Measurements from ENCODE around the gene DPYSL5.

DNA sequence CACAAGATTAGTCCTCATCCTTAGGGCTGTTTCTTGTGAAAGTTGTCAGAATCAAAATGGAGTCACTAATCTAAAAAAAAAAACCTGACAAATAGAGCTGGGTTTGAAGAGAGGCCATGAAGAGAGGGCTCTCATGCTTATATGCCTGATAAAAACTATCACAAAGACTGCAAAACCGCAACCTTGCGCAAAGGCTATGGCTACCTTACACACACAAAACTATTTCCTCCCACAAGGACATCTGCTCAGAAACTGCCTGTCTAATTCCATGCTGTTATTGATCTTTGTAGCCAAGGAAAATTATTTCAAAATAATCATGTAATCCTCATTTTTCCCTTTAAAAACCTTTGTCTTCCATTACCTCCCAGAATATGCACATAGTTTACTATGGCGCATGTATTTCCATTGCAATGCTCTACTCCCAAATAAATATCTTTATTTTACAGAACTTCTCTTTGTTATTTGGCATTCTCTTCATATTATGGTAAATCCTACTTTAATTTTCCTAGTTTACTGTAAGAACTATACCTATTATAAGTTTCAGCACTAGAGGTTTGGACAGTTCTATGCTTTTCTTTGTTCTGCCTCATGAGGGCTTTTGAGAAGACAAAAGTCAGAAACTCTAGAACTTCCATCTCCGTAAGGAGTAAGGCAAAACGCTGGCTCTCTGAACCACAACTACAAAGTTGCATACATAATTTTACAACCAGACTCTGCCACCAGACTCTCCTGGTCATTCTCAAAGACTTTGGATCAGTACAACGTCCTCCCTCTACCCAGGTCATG lies 9.6 kb upstream of the DPYSL5 start:
- TF ChIP-seq, protein P1, sequence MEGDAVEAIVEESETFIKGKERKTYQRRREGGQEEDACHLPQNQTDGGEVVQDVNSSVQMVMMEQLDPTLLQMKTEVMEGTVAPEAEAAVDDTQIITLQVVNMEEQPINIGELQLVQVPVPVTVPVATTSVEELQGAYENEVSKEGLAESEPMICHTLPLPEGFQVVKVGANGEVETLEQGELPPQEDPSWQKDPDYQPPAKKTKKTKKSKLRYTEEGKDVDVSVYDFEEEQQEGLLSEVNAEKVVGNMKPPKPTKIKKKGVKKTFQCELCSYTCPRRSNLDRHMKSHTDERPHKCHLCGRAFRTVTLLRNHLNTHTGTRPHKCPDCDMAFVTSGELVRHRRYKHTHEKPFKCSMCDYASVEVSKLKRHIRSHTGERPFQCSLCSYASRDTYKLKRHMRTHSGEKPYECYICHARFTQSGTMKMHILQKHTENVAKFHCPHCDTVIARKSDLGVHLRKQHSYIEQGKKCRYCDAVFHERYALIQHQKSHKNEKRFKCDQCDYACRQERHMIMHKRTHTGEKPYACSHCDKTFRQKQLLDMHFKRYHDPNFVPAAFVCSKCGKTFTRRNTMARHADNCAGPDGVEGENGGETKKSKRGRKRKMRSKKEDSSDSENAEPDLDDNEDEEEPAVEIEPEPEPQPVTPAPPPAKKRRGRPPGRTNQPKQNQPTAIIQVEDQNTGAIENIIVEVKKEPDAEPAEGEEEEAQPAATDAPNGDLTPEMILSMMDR (IDR thresholded peaks at IDR 0.05 in 2 of 3, conservative IDR thresholded peaks at IDR 0.05 in 1 of 3; ENCODE audit: control insufficient read depth in 2 of 3, extremely low read depth in 1 of 3, insufficient read depth in 1 of 3, low read depth in 3 of 3, low read length in 3 of 3): no peak
- TF ChIP-seq, protein P2, sequence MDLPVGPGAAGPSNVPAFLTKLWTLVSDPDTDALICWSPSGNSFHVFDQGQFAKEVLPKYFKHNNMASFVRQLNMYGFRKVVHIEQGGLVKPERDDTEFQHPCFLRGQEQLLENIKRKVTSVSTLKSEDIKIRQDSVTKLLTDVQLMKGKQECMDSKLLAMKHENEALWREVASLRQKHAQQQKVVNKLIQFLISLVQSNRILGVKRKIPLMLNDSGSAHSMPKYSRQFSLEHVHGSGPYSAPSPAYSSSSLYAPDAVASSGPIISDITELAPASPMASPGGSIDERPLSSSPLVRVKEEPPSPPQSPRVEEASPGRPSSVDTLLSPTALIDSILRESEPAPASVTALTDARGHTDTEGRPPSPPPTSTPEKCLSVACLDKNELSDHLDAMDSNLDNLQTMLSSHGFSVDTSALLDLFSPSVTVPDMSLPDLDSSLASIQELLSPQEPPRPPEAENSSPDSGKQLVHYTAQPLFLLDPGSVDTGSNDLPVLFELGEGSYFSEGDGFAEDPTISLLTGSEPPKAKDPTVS (IDR thresholded peaks at IDR 0.05; ENCODE audit: low read depth, low read length): no peak
- TF ChIP-seq SUPT20H (IDR thresholded peaks at IDR 0.05; ENCODE audit: borderline replicate concordance, control insufficient read depth, low read depth, low read length): no peak
- no peak for TF ChIP-seq HDAC2 (IDR thresholded peaks at IDR 0.05)
- TF ChIP-seq FOXK2 (IDR thresholded peaks at IDR 0.05): no peak
- TF ChIP-seq DPF2 (IDR thresholded peaks at IDR 0.05): no peak
- TF ChIP-seq, protein P3, sequence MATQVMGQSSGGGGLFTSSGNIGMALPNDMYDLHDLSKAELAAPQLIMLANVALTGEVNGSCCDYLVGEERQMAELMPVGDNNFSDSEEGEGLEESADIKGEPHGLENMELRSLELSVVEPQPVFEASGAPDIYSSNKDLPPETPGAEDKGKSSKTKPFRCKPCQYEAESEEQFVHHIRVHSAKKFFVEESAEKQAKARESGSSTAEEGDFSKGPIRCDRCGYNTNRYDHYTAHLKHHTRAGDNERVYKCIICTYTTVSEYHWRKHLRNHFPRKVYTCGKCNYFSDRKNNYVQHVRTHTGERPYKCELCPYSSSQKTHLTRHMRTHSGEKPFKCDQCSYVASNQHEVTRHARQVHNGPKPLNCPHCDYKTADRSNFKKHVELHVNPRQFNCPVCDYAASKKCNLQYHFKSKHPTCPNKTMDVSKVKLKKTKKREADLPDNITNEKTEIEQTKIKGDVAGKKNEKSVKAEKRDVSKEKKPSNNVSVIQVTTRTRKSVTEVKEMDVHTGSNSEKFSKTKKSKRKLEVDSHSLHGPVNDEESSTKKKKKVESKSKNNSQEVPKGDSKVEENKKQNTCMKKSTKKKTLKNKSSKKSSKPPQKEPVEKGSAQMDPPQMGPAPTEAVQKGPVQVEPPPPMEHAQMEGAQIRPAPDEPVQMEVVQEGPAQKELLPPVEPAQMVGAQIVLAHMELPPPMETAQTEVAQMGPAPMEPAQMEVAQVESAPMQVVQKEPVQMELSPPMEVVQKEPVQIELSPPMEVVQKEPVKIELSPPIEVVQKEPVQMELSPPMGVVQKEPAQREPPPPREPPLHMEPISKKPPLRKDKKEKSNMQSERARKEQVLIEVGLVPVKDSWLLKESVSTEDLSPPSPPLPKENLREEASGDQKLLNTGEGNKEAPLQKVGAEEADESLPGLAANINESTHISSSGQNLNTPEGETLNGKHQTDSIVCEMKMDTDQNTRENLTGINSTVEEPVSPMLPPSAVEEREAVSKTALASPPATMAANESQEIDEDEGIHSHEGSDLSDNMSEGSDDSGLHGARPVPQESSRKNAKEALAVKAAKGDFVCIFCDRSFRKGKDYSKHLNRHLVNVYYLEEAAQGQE (IDR thresholded peaks at IDR 0.05; ENCODE audit: low read depth, low read length): peak; percentile 77
- TF ChIP-seq, protein P4, sequence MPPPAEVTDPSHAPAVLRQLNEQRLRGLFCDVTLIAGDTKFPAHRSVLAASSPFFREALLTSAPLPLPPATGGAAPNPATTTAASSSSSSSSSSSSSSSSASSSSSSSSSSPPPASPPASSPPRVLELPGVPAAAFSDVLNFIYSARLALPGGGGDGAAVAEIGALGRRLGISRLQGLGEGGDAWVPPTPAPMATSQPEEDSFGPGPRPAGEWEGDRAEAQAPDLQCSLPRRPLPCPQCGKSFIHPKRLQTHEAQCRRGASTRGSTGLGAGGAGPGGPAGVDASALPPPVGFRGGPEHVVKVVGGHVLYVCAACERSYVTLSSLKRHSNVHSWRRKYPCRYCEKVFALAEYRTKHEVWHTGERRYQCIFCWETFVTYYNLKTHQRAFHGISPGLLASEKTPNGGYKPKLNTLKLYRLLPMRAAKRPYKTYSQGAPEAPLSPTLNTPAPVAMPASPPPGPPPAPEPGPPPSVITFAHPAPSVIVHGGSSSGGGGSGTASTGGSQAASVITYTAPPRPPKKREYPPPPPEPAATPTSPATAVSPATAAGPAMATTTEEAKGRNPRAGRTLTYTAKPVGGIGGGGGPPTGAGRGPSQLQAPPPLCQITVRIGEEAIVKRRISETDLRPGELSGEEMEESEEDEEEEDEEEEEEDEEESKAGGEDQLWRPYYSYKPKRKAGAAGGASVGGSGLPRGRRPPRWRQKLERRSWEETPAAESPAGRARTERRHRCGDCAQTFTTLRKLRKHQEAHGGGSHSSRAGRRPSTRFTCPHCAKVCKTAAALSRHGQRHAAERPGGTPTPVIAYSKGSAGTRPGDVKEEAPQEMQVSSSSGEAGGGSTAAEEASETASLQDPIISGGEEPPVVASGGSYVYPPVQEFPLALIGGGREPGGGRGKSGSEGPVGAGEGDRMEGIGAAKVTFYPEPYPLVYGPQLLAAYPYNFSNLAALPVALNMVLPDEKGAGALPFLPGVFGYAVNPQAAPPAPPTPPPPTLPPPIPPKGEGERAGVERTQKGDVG (CRISPR knock-in tag; IDR thresholded peaks at IDR 0.05): no peak
- TF ChIP-seq, protein P5, sequence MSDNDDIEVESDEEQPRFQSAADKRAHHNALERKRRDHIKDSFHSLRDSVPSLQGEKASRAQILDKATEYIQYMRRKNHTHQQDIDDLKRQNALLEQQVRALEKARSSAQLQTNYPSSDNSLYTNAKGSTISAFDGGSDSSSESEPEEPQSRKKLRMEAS (IDR thresholded peaks at IDR 0.05; ENCODE audit: low read depth, low read length): no peak
- TF ChIP-seq, protein P6, sequence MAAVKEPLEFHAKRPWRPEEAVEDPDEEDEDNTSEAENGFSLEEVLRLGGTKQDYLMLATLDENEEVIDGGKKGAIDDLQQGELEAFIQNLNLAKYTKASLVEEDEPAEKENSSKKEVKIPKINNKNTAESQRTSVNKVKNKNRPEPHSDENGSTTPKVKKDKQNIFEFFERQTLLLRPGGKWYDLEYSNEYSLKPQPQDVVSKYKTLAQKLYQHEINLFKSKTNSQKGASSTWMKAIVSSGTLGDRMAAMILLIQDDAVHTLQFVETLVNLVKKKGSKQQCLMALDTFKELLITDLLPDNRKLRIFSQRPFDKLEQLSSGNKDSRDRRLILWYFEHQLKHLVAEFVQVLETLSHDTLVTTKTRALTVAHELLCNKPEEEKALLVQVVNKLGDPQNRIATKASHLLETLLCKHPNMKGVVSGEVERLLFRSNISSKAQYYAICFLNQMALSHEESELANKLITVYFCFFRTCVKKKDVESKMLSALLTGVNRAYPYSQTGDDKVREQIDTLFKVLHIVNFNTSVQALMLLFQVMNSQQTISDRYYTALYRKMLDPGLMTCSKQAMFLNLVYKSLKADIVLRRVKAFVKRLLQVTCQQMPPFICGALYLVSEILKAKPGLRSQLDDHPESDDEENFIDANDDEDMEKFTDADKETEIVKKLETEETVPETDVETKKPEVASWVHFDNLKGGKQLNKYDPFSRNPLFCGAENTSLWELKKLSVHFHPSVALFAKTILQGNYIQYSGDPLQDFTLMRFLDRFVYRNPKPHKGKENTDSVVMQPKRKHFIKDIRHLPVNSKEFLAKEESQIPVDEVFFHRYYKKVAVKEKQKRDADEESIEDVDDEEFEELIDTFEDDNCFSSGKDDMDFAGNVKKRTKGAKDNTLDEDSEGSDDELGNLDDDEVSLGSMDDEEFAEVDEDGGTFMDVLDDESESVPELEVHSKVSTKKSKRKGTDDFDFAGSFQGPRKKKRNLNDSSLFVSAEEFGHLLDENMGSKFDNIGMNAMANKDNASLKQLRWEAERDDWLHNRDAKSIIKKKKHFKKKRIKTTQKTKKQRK (IDR thresholded peaks at IDR 0.05; ENCODE audit: low read depth, low read length): no peak
- no peak for TF ChIP-seq MYC (IDR thresholded peaks at IDR 0.05; ENCODE audit: insufficient read depth, insufficient read length, insufficient replicate concordance, low read length, severe bottlenecking)

All from GM12878 (cell line).